PC-9 (cell line): ENCODE data around the gene RFTN2.

Experiments used
- EZH2 ChIP-seq: fragments of 200-600 bp; sonication (generic); IDR thresholded peaks from 2 replicates; pipeline ENCODE4 v1.8.0; 2017; ENCODE audit warnings: antibody characterized with exemption, low read depth
- TF ChIP-seq, protein P1 (sequence below): fragments of 200-600 bp; sonication (generic); conservative IDR thresholded peaks from 2 replicates; pipeline ENCODE4 v1.6.1; 2017; ENCODE audit warnings: mixed run types, antibody characterized with exemption, mild to moderate bottlenecking, moderate library complexity

DNA sequence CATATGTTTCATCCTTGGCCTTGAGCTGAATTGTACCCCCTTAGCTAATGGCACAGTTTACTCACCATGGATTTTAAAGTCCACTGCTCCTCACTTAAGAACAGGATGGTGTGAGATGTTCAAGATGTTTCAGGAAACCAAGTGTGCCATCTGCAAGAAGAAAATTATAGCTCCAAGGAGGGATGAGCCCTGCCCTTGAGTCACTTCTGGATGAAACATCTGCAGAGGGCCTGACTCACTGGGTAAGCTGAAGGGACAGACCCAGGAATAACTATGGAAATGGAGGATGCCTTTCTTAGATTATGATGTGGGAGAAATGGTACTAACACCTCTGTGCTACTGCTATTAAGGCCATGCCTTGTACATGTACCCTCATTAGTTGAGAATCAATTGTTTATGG, 36.2 kb upstream of the RFTN2 start:
- TF ChIP-seq, protein P1, sequence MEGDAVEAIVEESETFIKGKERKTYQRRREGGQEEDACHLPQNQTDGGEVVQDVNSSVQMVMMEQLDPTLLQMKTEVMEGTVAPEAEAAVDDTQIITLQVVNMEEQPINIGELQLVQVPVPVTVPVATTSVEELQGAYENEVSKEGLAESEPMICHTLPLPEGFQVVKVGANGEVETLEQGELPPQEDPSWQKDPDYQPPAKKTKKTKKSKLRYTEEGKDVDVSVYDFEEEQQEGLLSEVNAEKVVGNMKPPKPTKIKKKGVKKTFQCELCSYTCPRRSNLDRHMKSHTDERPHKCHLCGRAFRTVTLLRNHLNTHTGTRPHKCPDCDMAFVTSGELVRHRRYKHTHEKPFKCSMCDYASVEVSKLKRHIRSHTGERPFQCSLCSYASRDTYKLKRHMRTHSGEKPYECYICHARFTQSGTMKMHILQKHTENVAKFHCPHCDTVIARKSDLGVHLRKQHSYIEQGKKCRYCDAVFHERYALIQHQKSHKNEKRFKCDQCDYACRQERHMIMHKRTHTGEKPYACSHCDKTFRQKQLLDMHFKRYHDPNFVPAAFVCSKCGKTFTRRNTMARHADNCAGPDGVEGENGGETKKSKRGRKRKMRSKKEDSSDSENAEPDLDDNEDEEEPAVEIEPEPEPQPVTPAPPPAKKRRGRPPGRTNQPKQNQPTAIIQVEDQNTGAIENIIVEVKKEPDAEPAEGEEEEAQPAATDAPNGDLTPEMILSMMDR, result no peak
- TF ChIP-seq EZH2, result no peak
